Kidney capillary endothelial cell (primary cell): ENCODE measurements around the gene SPG11.
"Not testable (repeated sequence)": the region's sequence is repeated elsewhere in the genome, so short reads cannot be mapped to it uniquely, and the experiment has no call there.

ENCODE experiments used
- DNase-seq: peaks from one replicate; pipeline ENCODE4 v3.0.0-alpha.2; 2018; ENCODE audit warnings: low spot score

Gene SPG11, protein sequence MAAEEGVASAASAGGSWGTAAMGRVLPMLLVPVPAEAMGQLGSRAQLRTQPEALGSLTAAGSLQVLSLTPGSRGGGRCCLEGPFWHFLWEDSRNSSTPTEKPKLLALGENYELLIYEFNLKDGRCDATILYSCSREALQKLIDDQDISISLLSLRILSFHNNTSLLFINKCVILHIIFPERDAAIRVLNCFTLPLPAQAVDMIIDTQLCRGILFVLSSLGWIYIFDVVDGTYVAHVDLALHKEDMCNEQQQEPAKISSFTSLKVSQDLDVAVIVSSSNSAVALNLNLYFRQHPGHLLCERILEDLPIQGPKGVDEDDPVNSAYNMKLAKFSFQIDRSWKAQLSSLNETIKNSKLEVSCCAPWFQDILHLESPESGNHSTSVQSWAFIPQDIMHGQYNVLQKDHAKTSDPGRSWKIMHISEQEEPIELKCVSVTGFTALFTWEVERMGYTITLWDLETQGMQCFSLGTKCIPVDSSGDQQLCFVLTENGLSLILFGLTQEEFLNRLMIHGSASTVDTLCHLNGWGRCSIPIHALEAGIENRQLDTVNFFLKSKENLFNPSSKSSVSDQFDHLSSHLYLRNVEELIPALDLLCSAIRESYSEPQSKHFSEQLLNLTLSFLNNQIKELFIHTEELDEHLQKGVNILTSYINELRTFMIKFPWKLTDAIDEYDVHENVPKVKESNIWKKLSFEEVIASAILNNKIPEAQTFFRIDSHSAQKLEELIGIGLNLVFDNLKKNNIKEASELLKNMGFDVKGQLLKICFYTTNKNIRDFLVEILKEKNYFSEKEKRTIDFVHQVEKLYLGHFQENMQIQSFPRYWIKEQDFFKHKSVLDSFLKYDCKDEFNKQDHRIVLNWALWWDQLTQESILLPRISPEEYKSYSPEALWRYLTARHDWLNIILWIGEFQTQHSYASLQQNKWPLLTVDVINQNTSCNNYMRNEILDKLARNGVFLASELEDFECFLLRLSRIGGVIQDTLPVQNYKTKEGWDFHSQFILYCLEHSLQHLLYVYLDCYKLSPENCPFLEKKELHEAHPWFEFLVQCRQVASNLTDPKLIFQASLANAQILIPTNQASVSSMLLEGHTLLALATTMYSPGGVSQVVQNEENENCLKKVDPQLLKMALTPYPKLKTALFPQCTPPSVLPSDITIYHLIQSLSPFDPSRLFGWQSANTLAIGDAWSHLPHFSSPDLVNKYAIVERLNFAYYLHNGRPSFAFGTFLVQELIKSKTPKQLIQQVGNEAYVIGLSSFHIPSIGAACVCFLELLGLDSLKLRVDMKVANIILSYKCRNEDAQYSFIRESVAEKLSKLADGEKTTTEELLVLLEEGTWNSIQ (N-terminal part only)

DNA sequence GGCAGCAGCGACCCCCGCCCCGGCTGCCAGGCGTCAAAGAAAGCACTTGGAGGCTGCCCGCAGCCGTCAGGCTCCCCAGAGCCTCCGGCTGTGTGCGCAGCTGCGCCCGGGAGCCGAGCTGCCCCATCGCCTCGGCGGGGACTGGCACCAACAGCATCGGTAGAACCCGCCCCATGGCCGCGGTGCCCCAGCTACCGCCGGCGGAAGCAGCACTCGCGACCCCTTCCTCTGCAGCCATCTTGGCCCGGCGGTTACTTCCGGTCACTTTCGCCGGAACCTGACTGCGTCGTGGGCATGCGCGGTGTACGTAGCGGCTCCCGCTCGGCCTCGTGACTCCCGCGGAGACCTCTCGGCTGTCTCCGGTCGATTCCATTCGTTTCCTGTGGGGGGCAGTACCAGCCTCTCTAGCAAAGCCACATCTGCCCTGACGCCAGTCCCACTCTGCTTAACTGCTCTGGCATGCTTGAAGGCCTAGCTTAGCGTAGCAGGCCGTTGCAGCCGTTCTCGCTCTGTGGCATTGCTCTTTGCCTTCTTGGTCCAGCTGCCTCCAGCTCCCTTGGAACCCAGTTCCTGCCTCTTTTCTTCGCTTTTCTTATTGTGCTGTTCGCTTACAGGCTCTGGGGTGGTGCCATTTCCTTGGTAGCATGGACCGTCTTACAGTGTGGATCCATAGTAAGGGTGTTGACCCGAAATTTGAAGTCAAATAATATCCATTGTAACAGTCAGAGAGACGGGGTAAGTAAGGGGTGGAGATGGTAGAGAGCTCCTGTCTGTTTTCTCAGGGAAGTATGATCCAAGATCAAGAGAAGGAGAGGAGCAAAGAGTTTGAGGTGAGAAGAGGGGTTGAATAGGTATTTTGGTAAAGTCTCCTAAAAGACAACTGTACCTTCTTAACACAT is at the start of gene SPG11:
SPG11 (minus strand) TSS at position 253 of the 899 bp plus-strand sequence; CDS start at position 238, 15 bp downstream.
- DNase-seq = peak; percentile 98

DNA sequence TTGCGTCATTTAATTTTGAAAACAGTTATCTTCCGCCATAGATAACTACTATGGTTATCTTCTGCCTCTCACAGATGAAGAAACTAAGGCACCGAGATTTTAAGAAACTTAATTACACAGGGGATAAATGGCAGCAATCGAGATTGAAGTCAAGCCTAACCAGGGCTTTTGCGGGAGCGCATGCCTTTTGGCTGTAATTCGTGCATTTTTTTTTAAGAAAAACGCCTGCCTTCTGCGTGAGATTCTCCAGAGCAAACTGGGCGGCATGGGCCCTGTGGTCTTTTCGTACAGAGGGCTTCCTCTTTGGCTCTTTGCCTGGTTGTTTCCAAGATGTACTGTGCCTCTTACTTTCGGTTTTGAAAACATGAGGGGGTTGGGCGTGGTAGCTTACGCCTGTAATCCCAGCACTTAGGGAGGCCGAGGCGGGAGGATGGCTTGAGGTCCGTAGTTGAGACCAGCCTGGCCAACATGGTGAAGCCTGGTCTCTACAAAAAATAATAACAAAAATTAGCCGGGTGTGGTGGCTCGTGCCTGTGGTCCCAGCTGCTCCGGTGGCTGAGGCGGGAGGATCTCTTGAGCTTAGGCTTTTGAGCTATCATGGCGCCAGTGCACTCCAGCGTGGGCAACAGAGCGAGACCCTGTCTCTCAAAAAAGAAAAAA is 49.0 kb upstream of the SPG11 start:
- DNase-seq = peak; percentile 72

DNA sequence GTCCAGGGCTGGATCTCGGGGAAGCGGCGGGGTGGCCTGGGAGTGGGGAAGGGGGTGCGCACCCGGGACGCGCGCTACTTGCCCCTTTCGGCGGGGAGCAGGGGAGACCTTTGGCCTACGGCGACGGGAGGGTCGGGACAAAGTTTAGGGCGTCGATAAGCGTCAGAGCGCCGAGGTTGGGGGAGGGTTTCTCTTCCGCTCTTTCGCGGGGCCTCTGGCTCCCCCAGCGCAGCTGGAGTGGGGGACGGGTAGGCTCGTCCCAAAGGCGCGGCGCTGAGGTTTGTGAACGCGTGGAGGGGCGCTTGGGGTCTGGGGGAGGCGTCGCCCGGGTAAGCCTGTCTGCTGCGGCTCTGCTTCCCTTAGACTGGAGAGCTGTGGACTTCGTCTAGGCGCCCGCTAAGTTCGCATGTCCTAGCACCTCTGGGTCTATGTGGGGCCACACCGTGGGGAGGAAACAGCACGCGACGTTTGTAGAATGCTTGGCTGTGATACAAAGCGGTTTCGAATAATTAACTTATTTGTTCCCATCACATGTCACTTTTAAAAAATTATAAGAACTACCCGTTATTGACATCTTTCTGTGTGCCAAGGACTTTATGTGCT is 48.4 kb upstream of the SPG11 start:
- peak; percentile 40 for DNase-seq

DNA sequence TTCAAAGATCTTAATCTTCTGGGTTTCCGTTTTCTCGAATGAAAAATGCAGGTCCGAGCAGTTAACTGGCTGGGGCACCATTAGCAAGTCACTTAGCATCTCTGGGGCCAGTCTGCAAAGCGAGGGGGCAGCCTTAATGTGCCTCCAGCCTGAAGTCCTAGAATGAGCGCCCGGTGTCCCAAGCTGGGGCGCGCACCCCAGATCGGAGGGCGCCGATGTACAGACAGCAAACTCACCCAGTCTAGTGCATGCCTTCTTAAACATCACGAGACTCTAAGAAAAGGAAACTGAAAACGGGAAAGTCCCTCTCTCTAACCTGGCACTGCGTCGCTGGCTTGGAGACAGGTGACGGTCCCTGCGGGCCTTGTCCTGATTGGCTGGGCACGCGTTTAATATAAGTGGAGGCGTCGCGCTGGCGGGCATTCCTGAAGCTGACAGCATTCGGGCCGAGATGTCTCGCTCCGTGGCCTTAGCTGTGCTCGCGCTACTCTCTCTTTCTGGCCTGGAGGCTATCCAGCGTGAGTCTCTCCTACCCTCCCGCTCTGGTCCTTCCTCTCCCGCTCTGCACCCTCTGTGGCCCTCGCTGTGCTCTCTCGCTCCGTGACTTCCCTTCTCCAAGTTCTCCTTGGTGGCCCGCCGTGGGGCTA is 47.8 kb upstream of the SPG11 start, which contains the start of the genes B2M and PATL2:
B2M (plus strand) TSS at position 422 of the 647 bp plus-strand sequence; CDS start at position 452, 30 bp downstream.
PATL2 (minus strand) TSS at position 228 of the 647 bp plus-strand sequence. CDS start 34,833 bp downstream, outside the sequence.
- peak; percentile 95 for DNase-seq

DNA sequence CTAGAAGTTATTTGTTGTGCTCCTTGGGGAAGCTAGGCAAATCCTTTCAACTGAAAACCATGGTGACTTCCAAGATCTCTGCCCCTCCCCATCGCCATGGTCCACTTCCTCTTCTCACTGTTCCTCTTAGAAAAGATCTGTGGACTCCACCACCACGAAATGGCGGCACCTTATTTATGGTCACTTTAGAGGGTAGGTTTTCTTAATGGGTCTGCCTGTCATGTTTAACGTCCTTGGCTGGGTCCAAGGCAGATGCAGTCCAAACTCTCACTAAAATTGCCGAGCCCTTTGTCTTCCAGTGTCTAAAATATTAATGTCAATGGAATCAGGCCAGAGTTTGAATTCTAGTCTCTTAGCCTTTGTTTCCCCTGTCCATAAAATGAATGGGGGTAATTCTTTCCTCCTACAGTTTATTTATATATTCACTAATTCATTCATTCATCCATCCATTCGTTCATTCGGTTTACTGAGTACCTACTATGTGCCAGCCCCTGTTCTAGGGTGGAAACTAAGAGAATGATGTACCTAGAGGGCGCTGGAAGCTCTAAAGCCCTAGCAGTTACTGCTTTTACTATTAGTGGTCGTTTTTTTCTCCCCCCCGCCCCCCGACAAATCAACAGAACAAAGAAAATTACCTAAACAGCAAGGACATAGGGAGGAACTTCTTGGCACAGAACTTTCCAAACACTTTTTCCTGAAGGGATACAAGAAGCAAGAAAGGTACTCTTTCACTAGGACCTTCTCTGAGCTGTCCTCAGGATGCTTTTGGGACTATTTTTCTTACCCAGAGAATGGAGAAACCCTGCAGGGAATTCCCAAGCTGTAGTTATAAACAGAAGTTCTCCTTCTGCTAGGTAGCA is 47.0 kb upstream of the SPG11 start:
- DNase-seq = peak; percentile 36

DNA sequence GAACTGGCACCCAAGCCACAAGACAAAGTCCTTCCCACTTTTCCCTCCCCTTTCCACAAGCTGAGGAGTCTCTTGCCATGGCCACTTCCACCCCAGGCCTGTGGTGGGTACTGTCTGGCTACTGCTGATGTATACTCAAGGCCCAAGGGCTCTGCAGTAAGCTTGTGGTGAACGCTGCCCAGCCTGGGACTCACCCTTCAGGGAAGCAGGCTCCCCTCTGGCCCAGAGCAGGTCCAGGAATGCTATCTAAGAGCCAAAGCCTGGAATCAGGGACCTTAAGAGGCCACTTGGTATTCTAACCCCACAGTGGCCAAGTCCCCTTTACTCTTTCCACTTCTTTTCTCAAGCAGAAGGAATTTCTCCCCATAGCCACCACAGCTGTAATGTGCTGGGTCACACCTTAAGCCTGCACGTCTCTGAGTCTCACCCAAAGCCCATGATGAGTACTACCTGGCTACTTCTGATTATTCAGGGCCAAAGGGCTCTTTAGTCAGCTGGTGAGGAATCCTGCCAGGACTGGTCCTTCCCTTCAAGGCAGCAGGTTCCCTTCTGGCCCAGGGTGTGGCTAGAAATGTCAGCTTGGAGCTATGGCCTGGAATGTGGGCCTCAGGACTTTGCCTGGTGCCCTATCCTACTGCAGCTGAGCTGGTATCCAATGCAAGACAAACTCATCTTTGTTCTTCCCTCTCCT is 43.6 kb upstream of the SPG11 start:
- DNase-seq = no peak

DNA sequence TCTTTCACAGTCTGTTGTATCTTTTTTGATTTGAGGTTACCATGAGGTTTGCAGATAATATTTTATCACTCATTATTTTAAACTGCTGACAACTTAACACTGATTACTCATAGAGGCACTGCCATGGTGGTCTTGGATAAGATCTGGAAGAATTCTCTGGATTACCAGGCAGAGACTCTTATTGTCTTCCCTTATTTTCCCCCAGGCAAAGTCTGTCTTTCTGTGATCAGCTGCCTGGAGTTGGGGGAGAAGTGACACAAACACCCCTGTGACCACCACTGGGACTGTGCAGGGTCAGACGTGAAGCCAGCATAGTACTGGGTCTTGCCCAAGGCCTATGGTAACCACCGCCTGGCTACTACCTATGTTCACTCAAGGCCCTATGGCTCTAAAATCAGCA is 42.9 kb upstream of the SPG11 start:
- no peak for DNase-seq

DNA sequence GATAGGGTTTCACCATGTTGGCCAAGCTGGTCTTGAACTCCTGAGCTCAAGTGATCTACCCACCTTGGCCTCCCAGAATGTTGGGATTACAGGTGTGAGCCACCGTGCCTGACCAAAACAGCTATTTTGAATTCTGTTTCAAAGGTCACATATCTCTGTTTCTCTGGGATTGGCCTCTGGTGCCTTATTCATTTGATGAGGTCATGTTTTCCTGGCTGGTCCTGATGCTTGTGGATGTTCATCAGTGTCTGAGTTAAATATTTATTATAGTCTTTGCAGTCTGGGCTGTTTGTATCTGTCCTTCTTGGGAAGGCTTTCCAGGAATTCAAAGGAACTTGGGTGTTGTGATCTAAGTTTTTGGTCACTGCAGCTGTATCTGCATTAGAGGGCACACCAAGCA is 42.5 kb upstream of the SPG11 start:
- no peak for DNase-seq

DNA sequence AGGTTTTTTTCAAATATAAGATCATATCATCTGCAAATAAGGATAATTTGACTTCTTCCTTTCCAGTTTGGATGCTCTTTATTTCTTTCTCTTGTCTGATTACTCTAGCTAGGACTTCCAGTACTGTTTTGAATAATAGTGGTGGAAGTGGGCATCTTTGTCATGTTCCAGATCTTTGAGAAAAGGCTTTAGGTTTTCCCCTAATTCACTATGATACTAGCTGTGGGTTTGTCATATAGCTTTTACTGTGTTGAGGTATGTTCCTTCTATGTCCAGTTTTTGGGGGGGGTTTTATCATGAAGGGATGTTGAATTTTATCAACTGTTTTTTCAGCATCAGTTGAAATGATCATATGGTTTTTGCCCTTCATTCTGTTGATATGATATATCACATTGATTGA is 37.2 kb upstream of the SPG11 start:
- DNase-seq = not testable (repeated sequence)

DNA sequence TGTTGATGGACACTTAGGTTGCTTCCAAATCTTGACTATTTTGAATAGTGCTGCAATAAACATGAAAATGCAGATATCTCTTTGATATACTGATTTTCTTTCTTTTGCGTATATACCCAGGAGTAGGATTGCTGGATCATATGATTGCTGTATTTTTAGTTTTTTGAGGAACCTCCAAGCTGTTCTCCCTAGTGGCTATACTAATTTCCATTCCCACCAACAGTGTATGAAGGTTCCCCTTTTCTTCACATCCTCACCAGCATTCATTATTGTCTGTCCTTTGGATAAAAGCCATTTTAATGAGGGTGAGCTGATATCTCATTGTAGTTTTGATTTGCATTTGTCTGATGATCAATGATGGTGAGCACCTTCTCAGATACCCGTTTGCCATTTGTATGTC is 35.2 kb upstream of the SPG11 start:
- DNase-seq = no peak

DNA sequence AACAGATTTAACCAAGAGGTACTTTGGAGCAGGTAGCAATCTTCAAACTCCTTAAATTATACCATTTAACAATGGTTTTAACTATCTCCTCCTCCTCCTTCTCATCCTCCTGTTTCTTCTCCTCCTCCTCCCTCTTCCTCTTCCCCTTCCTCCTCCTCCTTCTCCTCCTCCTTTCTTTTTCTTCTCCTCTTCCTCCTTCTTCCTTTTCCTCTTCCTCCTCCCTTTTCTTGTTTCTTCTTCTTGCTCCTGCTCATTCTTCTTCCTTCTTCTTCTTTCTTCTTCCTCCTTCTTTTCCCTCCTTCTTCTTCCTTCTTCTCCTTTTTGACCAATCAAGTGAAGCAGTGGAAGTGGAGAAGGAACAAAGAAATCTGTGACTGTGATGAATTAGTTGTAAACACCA is 33.6 kb upstream of the SPG11 start:
- DNase-seq = no peak

DNA sequence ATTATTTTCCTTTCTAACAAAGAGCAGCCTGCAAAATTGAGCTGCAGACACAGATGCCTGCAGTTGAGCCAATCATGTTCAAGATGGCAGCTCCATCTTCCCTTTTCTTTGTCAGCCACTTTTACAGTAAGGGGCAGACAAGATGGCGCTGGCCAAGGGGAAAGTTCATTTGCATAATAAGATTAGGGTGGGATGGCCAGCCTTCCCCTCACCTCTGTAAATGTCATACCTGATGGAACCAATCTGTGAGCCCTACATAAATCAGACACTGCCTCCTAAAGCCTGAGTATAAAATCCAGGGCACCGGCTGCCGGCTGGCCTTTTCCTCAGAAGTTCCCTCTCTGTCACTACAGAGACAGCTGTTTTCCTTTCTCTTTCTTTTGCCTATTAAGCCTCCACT is 31.8 kb upstream of the SPG11 start:
- no peak for DNase-seq

DNA sequence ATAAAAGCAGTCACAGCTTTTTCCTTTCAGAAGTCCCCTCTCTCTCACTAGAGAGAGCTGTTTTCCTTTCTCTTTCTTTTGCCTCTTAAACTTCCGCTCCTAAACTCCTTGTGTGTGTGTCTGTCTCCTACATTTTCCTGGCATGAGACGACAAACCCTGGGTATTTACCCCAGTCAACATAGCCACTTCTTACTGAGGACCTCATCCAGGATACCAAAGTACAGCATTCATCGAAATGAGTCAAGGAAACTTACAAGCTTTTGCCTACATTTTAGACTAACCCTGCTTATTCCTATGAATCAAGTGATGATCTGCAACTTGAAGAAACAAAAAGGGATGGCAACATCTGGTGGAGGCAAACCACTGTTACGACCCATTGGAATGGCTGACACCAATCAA is 31.0 kb upstream of the SPG11 start:
- DNase-seq = no peak

DNA sequence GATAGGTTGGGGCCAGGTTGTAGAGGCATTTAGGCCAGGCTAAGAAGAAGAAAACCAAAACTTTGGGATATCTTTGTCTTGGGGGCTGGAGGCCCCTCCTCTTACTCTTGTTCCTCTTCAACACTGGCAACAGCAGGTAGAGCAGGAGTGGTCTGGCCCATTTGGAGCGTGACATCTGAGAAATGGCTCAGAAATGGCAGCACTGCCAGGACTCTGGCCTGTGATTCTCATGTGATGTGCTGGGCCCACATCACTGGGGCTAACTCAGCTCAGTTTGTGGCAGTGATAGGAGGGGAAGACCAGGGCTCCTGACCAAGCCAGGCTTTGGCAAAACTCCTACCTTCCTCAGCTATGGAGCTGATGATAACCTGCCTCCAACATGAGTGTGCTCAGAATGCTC is 29.2 kb upstream of the SPG11 start:
- no peak for DNase-seq

DNA sequence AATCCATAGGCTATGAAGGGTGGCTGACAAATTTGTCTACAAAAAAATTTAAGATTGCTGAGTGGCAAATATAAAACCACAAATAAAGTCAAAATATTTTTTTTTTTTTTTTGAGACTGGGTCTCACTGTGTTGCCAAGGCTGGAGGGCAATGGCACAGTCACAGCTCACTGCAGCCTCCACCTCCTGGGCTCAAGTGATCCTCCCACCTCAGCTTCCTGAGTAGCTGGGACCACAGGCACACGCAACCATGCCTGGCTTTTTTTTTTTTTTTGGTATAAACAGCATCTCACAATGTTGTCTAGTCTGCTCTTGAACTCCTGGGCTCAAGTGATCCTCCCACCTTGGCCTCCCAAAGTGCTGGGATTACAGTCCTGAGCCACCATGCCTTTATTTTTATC is 26.8 kb upstream of the SPG11 start:
- DNase-seq = not testable (repeated sequence)

DNA sequence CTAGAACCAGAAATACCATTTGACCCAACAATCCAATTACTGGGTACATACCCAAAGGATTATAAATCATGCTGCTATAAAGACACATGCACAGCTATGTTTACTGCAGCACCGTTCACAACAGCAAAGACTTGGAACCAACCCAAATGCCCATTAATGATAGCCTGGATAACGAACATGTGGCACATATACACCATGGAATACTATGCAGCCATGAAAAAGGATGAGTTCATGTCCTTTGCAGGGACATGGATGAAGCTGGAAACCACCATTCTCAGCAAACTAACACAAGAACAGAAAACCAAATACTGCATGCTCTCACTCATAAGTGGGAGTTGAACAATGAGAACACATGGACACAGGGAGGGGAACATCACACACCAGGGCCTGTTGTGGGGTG is 25.9 kb upstream of the SPG11 start:
- not testable (repeated sequence) for DNase-seq

DNA sequence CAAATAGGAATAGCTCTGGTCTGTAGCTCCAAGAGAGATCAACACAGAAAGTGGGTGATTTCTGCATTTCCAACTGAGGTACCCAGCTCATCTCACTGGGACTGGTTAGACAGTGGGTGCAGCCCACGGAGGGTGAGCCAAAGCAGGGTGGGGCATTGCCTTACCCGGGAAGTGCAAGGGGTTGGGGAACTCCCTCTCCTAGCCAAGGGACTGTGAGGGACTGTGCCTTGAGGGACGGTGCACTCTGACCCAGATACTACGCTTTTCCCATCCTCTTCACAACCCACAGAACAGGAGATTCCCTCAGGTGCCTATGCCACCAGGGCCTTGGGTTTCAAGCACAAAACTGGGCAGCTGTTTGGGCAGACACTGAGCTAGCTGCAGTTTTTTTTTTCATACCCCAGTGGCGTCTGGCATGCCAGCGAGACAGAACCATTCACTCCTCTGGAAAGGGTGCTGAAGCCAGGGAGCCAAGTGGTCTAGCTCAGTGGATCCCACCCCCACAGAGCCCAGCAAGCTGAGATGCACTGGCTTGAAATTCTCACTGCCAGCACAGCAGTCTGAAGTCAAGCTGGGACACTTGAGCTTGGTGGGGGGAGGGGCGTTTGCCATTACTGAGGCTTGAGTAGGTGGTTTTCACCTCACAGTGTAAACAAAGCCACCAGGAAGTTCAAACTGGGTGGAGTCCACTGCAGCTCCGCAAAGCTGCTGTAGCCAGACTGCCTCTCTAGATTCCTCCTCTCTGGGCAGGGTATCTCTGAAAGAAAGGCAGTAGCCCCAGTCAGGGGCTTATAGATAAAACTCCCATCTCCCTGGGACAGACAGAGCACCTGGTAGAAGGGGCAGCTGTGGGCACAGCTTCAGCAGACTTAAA is 19.6 kb upstream of the SPG11 start:
- not testable (repeated sequence) for DNase-seq
